HepG2 (cell line): Measurements from ENCODE around the gene IGLON5. TPM values are rescaled to one million over a fixed set of nuclear protein-coding genes. Genes with fewer than 3 reads are reported as not detected.

Experiments
- CBX2 ChIP-seq, 2 experiments: fragments of 200-600 bp in 1 of 2; sonication (generic); formaldehyde crosslinking in 1 of 2; IDR thresholded peaks; 2 replicates each; pipeline versions ENCODE4 v1.7.0 to v1.8.1; 2018 to 2022; ENCODE audit warnings: low read depth in 2 of 2, low read length in 1 of 2, mild to moderate bottlenecking in 1 of 2, missing genetic modification reagents in 1 of 2
- HMG20B ChIP-seq: conservative IDR thresholded peaks from 2 replicates; pipeline ENCODE4 v1.6.1; 2016; ENCODE audit warnings: missing genetic modification reagents, missing compliant biosample characterization
- MXI1 ChIP-seq: IDR thresholded peaks from 3 replicates; pipeline ENCODE4 v1.6.1; 2012; ENCODE audit warnings: low read depth, low read length, inconsistent platforms, borderline replicate concordance
- PHF8 ChIP-seq: sonication (generic); formaldehyde crosslinking; IDR thresholded peaks from 2 replicates; pipeline ENCODE4 v1.5.0; 2020; ENCODE audit warnings: missing genetic modification reagents
- RAD21 ChIP-seq: fragments of 450-650 bp; formaldehyde crosslinking; IDR thresholded peaks from 2 replicates; pipeline ENCODE4 v1.5.0; 2020; ENCODE audit warnings: mild to moderate bottlenecking
- RORA ChIP-seq: sonication (generic); formaldehyde crosslinking; IDR thresholded peaks from 2 replicates; pipeline ENCODE4 v1.5.0; 2020; ENCODE audit warnings: mild to moderate bottlenecking, missing genetic modification reagents, moderate library complexity
- ZFP82 ChIP-seq: sonication (generic); formaldehyde crosslinking; IDR thresholded peaks from 2 replicates; pipeline ENCODE4 v1.5.1; 2020; ENCODE audit warnings: mild to moderate bottlenecking, missing genetic modification reagents, borderline replicate concordance
- ZNF230 ChIP-seq: sonication (generic); formaldehyde crosslinking; IDR thresholded peaks from 2 replicates; pipeline ENCODE4 v1.4.0; 2020; ENCODE audit warnings: mild to moderate bottlenecking, missing genetic modification reagents
- ZNF619 ChIP-seq: sonication (generic); formaldehyde crosslinking; IDR thresholded peaks from 2 replicates; pipeline ENCODE4 v1.4.0; 2020; ENCODE audit warnings: mild to moderate bottlenecking, missing genetic modification reagents
- ZNF792 ChIP-seq: IDR thresholded peaks from 2 replicates; pipeline ENCODE4 v1.6.1; 2016
- polyA plus RNA-seq, 8 experiments: library from polyadenylated mRNA; depleted of rRNA in 3 of 8; stranded (reverse) in 7 of 8; unstranded in 1 of 8; fragments of >200 nt; fragmentation: Illumina TruSeq in 4 of 8; extraction: Trizol in 4 of 8; gene quantifications; 2 replicates each; pipeline versions ENCODE4 v1.2.1 to v1.2.3, GENCODE V29; 2011 to 2016; ENCODE audit warnings: low read depth in 4 of 8, missing spikeins in 1 of 8, mixed read lengths in 1 of 8; ENCODE audit not compliant: insufficient read depth in 1 of 8
- total RNA-seq, 5 experiments: library from RNA; depleted of rRNA; stranded (reverse); fragments of >200 nt; fragmentation: Illumina TruSeq; extraction: Trizol; gene quantifications; 2 replicates each; pipeline ENCODE4 v1.2.3, GENCODE V29; 2016; ENCODE audit warnings: low read depth in 1 of 5
- TF ChIP-seq, protein P1 (sequence below): sonication (generic); formaldehyde crosslinking; IDR thresholded peaks from 2 replicates; pipeline ENCODE4 v1.5.0; 2020; ENCODE audit warnings: missing genetic modification reagents
- TF ChIP-seq, protein P2 (sequence below): IDR thresholded peaks from 2 replicates; pipeline ENCODE4 v1.6.1; 2016
- TF ChIP-seq, protein P3 (sequence below): IDR thresholded peaks from 2 replicates; pipeline ENCODE4 v1.6.1; 2016
- TF ChIP-seq, protein P4 (sequence below): sonication (generic); formaldehyde crosslinking; IDR thresholded peaks from 2 replicates; pipeline ENCODE4; 2020; ENCODE audit warnings: missing genetic modification reagents, mild to moderate bottlenecking, borderline replicate concordance
- TF ChIP-seq, protein P5 (sequence below): sonication (generic); formaldehyde crosslinking; IDR thresholded peaks from 2 replicates; pipeline ENCODE4 v1.4.0; 2020; ENCODE audit warnings: mild to moderate bottlenecking, missing genetic modification reagents

IGLON5 gene
- total and polyA plus RNA-seq, 2 of the 13 experiments (the other 11 are each of a cell fraction or from before 2014, with no cell fraction given) = 0.04 to 5.7 TPM

DNA sequence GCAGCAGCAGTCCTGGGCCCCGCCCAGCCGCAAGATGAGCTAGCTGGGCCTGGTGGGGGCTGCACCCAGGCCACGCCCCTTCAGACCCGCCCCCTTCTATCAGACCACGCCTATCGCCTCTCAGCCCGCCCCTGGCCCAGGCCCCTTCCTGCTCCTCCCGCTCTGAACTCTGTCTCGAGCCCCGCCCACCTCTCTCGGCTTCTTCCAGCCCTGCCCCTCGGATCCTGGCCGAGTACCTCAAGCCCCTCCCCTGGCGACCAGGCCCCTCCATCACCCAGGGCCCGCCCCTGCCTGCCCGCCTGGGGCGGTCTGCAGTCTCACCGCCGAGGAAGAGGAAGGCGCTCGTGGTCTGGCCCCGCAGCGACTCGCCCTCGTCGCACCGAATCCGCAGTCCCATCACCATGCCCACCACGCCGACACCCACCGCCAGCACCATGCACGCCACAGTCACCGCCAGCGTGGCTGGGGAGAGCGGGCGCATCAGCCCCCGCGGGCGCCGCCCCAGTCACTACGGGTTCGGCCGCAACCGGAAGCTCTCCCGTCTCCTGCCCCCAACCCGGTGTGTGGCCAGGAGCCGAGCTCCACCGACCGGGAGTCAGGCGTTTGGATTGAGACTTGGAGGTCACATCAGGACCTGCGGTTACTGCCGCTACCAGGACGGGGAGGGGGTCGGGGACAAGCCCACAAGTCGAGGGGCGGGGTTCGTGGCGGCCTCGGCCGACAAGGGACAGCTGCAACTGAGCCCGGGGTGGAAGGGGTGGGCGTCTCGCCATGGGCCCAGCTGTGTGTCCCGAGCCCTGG is 56.3 kb downstream of the IGLON5 start (continued):
- no peak for TF ChIP-seq ZFP82 (CRISPR knock-in tag)
- no peak for TF ChIP-seq HMG20B (CRISPR knock-in tag)
- TF ChIP-seq ZNF792 (CRISPR knock-in tag) = peak; percentile 58
- TF ChIP-seq PHF8 = peak; percentile 88
- TF ChIP-seq ZNF619 (CRISPR knock-in tag) = peak; percentile 83; the same call in 1 of the 2 replicates
- TF ChIP-seq ZNF230 (CRISPR knock-in tag) = peak; percentile 63; the same call in 1 of the 2 replicates
- TF ChIP-seq, protein P1, sequence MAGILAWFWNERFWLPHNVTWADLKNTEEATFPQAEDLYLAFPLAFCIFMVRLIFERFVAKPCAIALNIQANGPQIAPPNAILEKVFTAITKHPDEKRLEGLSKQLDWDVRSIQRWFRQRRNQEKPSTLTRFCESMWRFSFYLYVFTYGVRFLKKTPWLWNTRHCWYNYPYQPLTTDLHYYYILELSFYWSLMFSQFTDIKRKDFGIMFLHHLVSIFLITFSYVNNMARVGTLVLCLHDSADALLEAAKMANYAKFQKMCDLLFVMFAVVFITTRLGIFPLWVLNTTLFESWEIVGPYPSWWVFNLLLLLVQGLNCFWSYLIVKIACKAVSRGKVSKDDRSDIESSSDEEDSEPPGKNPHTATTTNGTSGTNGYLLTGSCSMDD (CRISPR knock-in tag) = no peak
- TF ChIP-seq, protein P2, sequence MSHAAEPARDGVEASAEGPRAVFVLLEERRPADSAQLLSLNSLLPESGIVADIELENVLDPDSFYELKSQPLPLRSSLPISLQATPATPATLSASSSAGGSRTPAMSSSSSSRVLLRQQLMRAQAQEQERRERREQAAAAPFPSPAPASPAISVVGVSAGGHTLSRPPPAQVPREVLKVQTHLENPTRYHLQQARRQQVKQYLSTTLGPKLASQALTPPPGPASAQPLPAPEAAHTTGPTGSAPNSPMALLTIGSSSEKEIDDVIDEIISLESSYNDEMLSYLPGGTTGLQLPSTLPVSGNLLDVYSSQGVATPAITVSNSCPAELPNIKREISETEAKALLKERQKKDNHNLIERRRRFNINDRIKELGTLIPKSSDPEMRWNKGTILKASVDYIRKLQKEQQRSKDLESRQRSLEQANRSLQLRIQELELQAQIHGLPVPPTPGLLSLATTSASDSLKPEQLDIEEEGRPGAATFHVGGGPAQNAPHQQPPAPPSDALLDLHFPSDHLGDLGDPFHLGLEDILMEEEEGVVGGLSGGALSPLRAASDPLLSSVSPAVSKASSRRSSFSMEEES (CRISPR knock-in tag) = 0 out of 2 replicates have a peak, but pooled peaks have one; percentile 37
- TF ChIP-seq RAD21 (CRISPR knock-in tag) = peak; percentile 70
- TF ChIP-seq, protein P3, sequence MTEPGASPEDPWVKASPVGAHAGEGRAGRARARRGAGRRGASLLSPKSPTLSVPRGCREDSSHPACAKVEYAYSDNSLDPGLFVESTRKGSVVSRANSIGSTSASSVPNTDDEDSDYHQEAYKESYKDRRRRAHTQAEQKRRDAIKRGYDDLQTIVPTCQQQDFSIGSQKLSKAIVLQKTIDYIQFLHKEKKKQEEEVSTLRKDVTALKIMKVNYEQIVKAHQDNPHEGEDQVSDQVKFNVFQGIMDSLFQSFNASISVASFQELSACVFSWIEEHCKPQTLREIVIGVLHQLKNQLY (CRISPR knock-in tag) = 0 out of 2 replicates have a peak, but pooled peaks have one; percentile 18
- TF ChIP-seq CBX2 (IDR thresholded peaks at IDR 0.05; ENCODE audit: low read depth, low read length) = no peak
- no peak for TF ChIP-seq CBX2 (CRISPR knock-in tag; IDR thresholded peaks at IDR 0.05; ENCODE audit: low read depth)
- TF ChIP-seq, protein P4, sequence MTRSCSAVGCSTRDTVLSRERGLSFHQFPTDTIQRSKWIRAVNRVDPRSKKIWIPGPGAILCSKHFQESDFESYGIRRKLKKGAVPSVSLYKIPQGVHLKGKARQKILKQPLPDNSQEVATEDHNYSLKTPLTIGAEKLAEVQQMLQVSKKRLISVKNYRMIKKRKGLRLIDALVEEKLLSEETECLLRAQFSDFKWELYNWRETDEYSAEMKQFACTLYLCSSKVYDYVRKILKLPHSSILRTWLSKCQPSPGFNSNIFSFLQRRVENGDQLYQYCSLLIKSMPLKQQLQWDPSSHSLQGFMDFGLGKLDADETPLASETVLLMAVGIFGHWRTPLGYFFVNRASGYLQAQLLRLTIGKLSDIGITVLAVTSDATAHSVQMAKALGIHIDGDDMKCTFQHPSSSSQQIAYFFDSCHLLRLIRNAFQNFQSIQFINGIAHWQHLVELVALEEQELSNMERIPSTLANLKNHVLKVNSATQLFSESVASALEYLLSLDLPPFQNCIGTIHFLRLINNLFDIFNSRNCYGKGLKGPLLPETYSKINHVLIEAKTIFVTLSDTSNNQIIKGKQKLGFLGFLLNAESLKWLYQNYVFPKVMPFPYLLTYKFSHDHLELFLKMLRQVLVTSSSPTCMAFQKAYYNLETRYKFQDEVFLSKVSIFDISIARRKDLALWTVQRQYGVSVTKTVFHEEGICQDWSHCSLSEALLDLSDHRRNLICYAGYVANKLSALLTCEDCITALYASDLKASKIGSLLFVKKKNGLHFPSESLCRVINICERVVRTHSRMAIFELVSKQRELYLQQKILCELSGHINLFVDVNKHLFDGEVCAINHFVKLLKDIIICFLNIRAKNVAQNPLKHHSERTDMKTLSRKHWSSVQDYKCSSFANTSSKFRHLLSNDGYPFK = peak; percentile 59; the same call in 1 of the 2 replicates
- TF ChIP-seq, protein P5, sequence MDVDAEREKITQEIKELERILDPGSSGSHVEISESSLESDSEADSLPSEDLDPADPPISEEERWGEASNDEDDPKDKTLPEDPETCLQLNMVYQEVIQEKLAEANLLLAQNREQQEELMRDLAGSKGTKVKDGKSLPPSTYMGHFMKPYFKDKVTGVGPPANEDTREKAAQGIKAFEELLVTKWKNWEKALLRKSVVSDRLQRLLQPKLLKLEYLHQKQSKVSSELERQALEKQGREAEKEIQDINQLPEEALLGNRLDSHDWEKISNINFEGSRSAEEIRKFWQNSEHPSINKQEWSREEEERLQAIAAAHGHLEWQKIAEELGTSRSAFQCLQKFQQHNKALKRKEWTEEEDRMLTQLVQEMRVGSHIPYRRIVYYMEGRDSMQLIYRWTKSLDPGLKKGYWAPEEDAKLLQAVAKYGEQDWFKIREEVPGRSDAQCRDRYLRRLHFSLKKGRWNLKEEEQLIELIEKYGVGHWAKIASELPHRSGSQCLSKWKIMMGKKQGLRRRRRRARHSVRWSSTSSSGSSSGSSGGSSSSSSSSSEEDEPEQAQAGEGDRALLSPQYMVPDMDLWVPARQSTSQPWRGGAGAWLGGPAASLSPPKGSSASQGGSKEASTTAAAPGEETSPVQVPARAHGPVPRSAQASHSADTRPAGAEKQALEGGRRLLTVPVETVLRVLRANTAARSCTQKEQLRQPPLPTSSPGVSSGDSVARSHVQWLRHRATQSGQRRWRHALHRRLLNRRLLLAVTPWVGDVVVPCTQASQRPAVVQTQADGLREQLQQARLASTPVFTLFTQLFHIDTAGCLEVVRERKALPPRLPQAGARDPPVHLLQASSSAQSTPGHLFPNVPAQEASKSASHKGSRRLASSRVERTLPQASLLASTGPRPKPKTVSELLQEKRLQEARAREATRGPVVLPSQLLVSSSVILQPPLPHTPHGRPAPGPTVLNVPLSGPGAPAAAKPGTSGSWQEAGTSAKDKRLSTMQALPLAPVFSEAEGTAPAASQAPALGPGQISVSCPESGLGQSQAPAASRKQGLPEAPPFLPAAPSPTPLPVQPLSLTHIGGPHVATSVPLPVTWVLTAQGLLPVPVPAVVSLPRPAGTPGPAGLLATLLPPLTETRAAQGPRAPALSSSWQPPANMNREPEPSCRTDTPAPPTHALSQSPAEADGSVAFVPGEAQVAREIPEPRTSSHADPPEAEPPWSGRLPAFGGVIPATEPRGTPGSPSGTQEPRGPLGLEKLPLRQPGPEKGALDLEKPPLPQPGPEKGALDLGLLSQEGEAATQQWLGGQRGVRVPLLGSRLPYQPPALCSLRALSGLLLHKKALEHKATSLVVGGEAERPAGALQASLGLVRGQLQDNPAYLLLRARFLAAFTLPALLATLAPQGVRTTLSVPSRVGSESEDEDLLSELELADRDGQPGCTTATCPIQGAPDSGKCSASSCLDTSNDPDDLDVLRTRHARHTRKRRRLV = peak; percentile 79
- no peak for TF ChIP-seq RORA (CRISPR knock-in tag)
- peak; percentile 49; the same call in 1 of the 3 replicates for TF ChIP-seq MXI1
